ENCODE data around the gene CBARP.

GRCh38 chr19:1265615-1266128, 27.9 kb upstream of the CBARP start:
- TF ChIP-seq CTCF (IDR thresholded peaks at IDR 0.05) = no peak
- TF ChIP-seq EP300 (IDR thresholded peaks at IDR 0.05) = no peak

Measured in ovary (tissue), 3 donors.